Skeletal muscle satellite cell (primary cell): ENCODE measurements around the gene CHADL.
A peak's percentile ranks its signal among the peaks of the same experiment; 100 is the strongest.

ENCODE experiments used
- H3K27me3 ChIP-seq: 2 replicates; pipeline ENCODE4 v1.7.0; 2013; ENCODE audit warnings: low read length; ENCODE audit not compliant: control insufficient read depth, insufficient read depth
- H3K36me3 ChIP-seq: 2 replicates; pipeline ENCODE4 v1.7.0; 2013; ENCODE audit warnings: mild to moderate bottlenecking, control low read depth, low read length; ENCODE audit not compliant: insufficient read depth
- H3K4me1 ChIP-seq: 2 replicates; pipeline ENCODE4 v1.7.0; 2013; ENCODE audit warnings: low read length; ENCODE audit not compliant: control insufficient read depth, insufficient read depth
- H3K4me2 ChIP-seq: 2 replicates; pipeline ENCODE4 v1.7.0; 2013; ENCODE audit warnings: mild to moderate bottlenecking, low read length
- H3K4me3 ChIP-seq: 2 replicates; pipeline ENCODE4 v1.7.0; 2013; ENCODE audit warnings: low read length
- H3K9ac ChIP-seq: 2 replicates; pipeline ENCODE4 v1.7.0; 2013; ENCODE audit warnings: mild to moderate bottlenecking, low read depth, low read length, moderate library complexity
- H3K9me3 ChIP-seq: replicated peaks from 2 replicates; pipeline ENCODE4 v1.7.0; 2013; ENCODE audit warnings: mild to moderate bottlenecking, control low read depth, low read length

Gene CHADL

DNA sequence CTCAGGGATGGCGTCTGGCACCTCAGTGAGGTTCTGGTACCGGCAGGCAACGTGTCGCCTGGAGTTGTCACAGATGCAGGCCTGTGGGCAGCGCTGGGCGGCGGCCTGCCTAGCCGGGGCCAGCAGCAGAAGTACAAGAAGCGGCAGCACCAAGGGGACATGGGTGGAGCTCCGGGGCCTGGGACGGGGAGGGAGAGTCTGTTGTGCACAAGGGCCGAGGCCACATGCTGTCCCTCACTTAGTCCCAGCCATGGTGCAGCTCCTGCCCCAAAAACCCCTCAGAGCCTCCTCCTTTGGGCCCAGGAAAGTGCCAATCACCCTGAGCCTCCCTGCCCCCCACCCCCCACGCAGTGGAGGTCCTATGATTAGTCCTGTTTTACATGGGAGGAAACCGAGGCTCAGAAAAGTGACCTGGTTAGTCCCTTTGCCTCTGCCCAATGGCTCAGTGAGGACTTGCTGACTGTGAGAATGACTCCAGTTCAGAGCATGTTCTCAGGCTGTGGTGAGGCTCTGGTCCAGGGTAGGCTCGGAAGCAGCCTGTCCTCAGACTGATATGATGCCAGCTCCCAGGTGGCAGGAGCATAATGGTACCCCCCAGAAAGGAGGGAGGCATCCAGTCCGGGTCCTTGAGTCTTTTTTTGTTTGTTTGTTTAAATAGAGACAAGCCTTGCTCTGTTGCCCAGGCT, 1.1 kb downstream of the CHADL start:
- Histone ChIP-seq H3K9ac (no peak overlapping the region), H3K27me3 (no peaks in the 10 kb centered on the region), H3K9me3 (no peaks in the 10 kb centered on the region), H3K4me2 (no peak overlapping the region), H3K4me3 (no peak overlapping the region), H3K4me1 (peaks cover 15% of the 10 kb centered on the region), H3K36me3 (peaks cover 7% of the 10 kb centered on the region)

DNA sequence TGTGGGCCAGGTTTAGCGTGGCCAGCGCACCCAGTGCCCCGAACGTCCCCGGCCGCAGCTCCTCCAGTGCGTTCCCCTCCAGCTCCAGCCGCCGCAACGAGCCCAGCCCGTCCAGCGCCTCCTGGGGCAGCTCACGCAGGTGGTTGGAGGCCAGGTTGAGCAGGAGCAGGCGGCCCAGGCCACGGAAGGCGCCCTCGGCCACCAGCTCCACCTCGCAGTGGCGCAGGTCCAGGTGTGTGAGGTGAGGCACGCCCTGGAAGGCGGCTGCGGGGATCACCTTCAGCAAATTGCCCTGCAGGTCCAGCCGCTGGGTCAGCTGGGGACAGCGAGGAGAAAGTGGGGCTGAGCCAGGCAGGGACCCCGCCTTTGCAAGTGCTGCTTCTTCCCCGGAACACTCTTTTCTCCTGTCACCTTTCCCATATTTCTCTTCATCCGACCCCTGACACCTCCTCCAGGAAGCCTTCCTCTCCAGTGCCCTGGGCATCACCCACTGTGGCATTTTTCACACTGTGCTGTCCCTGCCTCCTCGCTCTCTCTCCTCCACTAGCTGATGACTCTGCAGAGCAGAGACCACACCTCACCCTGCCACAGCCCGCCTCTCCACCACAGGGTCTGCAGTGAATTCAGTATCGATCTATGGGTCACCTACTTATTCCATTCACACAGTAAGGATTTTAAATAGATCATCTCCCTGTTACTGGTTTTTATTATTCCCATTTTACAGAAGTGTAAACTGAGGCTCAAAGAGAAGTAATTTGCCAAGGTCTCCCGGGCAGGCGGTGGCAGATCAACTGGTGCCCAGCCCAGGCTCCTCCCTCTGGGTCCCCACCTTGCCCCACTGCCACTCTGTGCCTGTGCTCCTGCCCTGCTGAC, 1.9 kb downstream of the CHADL start:
- H3K4me3 ChIP-seq: no peak overlapping the region
- peak overlapping the region; percentile 89 for H3K4me2 ChIP-seq
- no peaks in the 10 kb centered on the region for H3K27me3 ChIP-seq
- no peaks in the 10 kb centered on the region for H3K36me3 ChIP-seq
- H3K9ac ChIP-seq: no peak overlapping the region
- H3K9me3 ChIP-seq: no peaks in the 10 kb centered on the region
- H3K4me1 ChIP-seq: peaks cover 15% of the 10 kb centered on the region

DNA sequence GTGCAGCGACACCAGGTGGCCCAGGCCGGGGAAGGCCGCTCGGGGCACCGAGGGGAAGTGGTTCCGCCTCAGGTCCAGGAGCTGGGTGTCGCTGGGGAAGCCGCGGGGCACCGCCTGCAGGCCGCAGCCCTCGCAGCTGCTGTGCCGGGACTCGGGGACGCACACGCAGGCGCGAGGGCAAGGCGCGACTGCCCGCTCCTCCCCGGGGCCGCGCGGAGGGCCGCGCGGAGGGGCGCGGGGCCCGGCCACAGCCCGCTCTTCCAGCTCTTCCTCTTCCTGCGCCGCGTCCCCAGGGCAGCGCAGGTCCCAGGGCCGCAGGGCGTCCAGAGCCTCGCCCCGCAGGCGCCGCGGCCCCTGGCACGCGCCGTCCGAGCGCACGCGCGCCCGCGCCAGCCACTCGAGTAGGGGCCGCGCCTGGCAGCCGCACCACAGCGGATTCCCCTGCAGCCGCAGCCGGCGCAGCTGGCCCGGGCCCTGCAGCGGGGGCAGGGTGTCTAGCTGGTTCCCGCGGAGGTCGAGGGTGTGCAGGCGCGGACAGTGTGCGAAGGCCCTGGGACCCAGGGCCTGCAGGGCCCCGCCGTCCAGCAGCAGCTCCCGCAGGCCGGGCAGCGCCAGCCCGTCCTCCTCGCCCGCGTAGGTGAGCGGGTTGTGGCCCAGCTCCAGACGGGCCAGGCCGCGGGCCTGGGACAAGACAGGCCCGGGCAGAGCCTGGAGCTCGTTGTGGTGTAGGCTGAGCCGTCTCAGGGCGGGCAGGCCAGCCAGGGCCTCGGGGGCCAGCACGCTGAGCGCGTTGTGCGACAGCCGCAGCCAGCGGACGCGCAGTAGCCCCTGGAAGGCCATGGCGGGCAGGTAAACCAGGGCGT, 2.8 kb downstream of the CHADL start:
- no peaks in the 10 kb centered on the region for H3K36me3 ChIP-seq
- H3K4me3 ChIP-seq: peak overlapping the region; percentile 67
- no peaks in the 10 kb centered on the region for H3K27me3 ChIP-seq
- no peaks in the 10 kb centered on the region for H3K9me3 ChIP-seq
- peaks cover 15% of the 10 kb centered on the region for H3K4me1 ChIP-seq
- H3K9ac ChIP-seq: peak overlapping the region; percentile 60
- H3K4me2 ChIP-seq: peak overlapping the region; percentile 89

DNA sequence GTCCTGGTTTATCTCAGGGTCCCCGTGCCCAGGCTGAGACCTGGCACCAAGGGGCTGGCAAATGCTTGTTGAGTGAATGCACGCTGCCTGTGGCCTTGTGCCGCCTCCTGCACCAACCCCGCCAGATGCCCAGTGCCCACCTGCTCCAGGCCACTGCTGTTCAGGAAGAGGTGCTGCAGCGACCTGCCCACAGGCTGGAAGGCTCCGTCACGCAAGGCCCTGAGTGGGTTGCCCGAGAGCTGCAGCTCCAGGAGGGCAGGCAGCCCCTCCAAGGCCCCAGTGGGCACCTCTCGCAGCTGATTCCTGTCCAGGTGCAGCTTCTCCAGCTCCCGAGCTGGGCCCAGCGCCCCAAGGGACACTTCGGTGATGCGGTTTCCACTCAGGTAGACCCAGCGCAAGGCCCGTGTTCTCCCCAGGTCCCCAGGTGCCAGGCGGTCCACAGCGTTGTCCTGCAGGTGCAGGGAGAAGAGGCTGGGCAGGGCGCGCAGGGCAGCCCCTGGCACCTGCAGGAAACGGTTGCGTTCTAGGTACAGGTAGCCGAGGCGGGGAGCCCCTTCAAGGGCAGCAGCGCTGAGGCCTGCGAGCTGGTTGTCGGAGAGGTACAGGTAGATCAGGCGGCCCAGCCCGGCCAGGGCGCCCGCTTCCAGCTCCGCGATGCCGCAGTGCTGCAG, 3.6 kb downstream of the CHADL start:
- Histone ChIP-seq H3K4me3 (peak overlapping the region; percentile 67), H3K9ac (peak overlapping the region; percentile 60), H3K9me3 (no peaks in the 10 kb centered on the region), H3K27me3 (no peaks in the 10 kb centered on the region), H3K4me2 (peak overlapping the region; percentile 89), H3K4me1 (peaks cover 20% of the 10 kb centered on the region), H3K36me3 (no peaks in the 10 kb centered on the region)

DNA sequence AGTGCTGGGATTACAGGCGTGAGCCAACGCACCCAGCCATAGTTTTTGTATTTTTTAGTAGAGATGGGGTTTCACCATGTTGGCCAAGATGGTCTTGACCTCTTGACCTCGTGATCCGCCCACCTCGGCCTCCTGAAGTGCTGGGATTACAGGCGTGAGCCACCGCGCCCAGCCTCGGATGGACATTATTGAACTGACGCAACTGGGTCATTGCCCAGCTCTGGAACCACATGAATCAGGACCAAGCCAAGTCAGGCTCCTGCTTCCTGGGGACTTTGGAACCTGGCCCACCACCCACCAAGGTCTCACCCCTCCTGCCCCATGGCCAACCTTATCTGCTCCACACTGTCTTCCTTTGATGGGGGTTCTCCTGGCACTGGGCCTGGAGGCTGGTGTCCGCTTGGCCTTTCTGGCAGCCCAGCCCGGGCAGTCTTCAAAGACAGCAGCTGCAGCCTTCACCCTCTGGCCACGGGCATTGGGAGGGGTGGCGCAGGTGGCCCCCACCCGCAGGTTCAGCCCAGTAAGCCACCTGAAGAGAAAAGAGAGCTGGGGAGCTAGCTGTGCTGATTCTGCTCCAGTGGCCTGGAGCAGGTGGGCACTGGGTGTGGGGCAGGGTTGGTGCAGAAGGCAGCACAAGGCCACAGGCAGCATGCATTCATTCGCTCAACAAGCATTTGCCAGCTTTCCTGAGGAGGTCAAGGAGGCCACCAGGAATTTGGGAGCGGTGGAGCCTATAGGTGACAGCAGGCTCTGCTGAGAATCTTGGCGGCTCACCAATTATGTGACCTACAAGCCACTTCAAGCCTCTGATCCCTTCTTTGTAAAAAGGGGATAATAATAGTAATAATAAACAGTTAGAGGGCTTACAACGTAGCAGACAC, 5.7 kb downstream of the CHADL start:
- H3K4me1 ChIP-seq: peaks cover 20% of the 10 kb centered on the region
- H3K36me3 ChIP-seq: peaks cover 9% of the 10 kb centered on the region
- no peak overlapping the region for H3K4me2 ChIP-seq

DNA sequence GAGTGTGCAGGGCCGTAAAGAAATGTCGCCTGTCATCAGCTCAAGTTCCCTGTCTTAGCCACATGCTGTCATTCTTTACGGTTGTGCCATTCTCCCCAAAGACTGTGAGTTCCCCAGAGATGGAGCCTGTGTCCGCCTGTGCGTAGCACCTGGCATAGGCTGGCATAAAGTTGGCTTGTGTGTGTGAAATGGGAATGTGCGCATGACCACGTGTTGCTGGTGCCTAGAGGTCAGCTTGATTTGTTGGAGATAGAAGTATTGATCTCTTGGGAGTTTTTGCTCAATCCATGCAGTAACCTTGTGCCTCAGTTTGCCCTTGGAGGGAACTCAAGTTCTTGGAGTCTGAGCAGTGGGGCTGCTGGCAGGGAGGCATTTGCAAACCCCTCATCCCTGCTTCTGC, 9.4 kb downstream of the CHADL start:
- H3K9ac ChIP-seq: no peak overlapping the region
- H3K36me3 ChIP-seq: peaks cover 22% of the 10 kb centered on the region
- H3K9me3 ChIP-seq: no peaks in the 10 kb centered on the region
- peaks cover 7% of the 10 kb centered on the region for H3K4me1 ChIP-seq
- no peak overlapping the region for H3K4me3 ChIP-seq
- H3K4me2 ChIP-seq: no peak overlapping the region
- no peaks in the 10 kb centered on the region for H3K27me3 ChIP-seq

More for the DNA sequence above, 5.7 kb downstream of the CHADL start:
- Histone ChIP-seq H3K27me3 (no peaks in the 10 kb centered on the region), H3K9ac (no peak overlapping the region), H3K9me3 (no peaks in the 10 kb centered on the region), H3K4me3 (no peak overlapping the region)

DNA sequence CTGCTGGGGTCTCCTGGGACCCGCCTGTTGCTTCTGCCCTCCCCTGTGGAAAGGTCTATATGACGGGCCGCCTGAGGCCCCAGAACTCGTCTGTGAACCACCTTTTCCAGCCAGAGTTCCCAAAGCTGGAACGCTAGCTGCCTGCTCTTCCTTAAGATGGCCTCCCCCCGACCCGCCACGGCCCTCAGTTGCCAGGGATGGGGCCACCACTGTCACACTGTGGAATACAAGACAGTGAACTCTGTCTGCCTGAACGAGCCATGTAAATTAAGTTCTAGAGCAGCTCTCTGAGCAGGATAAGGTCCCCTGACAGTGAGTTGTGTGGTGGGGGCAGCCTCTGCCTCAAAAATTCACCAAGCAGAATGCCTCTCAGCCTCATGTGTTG, 10.3 kb downstream of the CHADL start:
- H3K36me3 ChIP-seq: peaks cover 29% of the 10 kb centered on the region
- no peak overlapping the region for H3K4me2 ChIP-seq
- H3K9ac ChIP-seq: no peak overlapping the region
- no peak overlapping the region for H3K4me3 ChIP-seq
- no peaks in the 10 kb centered on the region for H3K9me3 ChIP-seq
- H3K27me3 ChIP-seq: no peaks in the 10 kb centered on the region
- peaks cover 7% of the 10 kb centered on the region for H3K4me1 ChIP-seq

DNA sequence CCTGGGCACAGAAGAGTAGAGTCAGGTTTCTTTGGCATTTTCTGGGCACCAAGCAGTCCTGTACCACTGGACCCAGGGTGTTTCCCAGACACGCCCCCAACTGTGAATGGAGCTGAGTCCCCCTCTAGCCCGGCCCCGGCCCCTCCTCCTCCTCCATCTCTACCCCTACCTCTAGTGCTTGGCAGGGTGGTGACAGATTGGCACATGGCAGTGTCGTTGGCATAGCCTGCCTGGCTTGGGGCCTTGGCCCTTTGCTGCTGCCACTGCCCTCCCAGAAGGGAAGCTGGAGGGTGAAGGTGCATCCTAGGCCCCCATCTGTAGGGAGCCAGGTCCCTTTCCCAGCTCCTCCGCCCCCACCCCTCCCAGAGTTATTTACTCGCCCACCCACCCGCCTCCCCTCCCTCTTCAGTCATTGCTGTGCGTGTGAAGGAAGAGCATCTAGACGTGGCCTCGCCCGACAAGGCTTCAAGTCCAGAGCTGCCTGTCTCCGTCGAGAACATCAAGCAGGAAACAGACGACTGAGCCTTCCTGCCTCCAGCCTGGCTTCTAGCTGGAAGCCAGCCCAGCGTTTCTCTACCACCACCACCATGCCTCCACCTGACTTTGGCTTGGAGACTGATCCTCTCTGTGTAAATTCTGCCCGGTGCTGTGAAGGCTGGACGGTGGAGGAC, 10.9 kb downstream of the CHADL start:
- H3K4me3 ChIP-seq: no peak overlapping the region
- H3K4me2 ChIP-seq: no peak overlapping the region
- no peak overlapping the region for H3K9ac ChIP-seq
- peaks cover 34% of the 10 kb centered on the region for H3K36me3 ChIP-seq
- no peaks in the 10 kb centered on the region for H3K27me3 ChIP-seq
- no peaks in the 10 kb centered on the region for H3K9me3 ChIP-seq
- peaks cover 7% of the 10 kb centered on the region for H3K4me1 ChIP-seq

DNA sequence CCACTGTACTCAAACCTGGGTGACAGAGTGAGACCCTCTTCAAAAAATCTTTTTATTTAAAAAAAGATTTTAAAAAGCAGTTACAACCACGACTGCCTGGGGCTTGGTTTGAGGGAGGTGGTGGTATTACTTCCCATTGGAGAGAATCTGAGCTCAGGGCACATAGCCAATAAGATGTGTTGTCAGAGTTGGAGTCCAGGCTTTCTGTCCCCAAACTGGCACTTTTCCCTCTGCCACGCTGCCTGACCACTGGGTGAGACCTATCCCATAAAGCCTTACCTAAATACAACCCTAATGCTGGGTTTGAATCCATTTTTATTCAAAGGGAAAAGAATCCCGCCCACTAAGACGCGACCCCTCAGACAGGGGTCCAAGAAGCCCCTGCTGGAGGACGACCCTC, 11.5 kb downstream of the CHADL start:
- H3K4me3 ChIP-seq: no peak overlapping the region
- H3K4me1 ChIP-seq: peaks cover 7% of the 10 kb centered on the region
- no peak overlapping the region for H3K4me2 ChIP-seq
- no peaks in the 10 kb centered on the region for H3K9me3 ChIP-seq
- H3K27me3 ChIP-seq: no peaks in the 10 kb centered on the region
- H3K9ac ChIP-seq: no peak overlapping the region
- peaks cover 41% of the 10 kb centered on the region for H3K36me3 ChIP-seq
